GM12878 (cell line): ENCODE measurements around the gene RERE. TPM values are rescaled to one million over a fixed set of nuclear protein-coding genes. Genes with fewer than 3 reads are reported as not detected.

Experiments
- ATAC-seq: fragments of 200-7000 bp; cut with Tn5 transposase; 3 replicates; pipeline ENCODE4 v1.9.1; 2020; ENCODE audit warnings: mild to moderate bottlenecking, moderate library complexity
- BruUV-seq: library from RNA; stranded (reverse); fragments of 400-500 nt; replicated peaks from 2 replicates; lab custom pipeline; 2021; lab: Mats Ljungman, UMichigan
- CTCF ChIA-PET: fragments of 300-600 bp; sonication (Branson Sonifier 250); formaldehyde crosslinking; extraction: SDS; loops from one replicate; lab custom pipeline; 2021; ENCODE audit warnings: inconsistent platforms; lab: Yijun Ruan, JAX
- POLR2A ChIA-PET: fragments of 350-600 bp; formaldehyde crosslinking; extraction: SDS; loops from one replicate; lab custom pipeline; 2021; ENCODE audit warnings: inconsistent platforms; lab: Charles Lee
- RAD21 ChIA-PET: fragments of 300-600 bp; sonication (Branson Sonifier 250); formaldehyde crosslinking; loops from one replicate; lab custom pipeline; 2023; ENCODE audit warnings: antibody characterized with exemption; ENCODE audit not compliant: unreplicated experiment; lab: Charles Lee
- SMC1A ChIA-PET: fragments of 300-600 bp; sonication (Branson Sonifier 250); formaldehyde crosslinking; loops from one replicate; lab custom pipeline; 2023; ENCODE audit not compliant: unreplicated experiment, uncharacterized antibody; lab: Charles Lee
- DNase-seq: peaks from one replicate; pipeline ENCODE4 v3.0.0-alpha.2; 2011; ENCODE audit warnings: low read depth, low spot score
- FAIRE-seq: peaks from 3 replicates; lab custom pipeline; 2011; peaks lifted over from hg19 to GRCh38; lab: Jason Lieb, UNC
- H2AFZ ChIP-seq: 2 replicates; pipeline ENCODE4 v1.6.0; 2011; ENCODE audit warnings: low read depth, low read length, control low read depth; ENCODE audit not compliant: control insufficient read depth
- H3K27ac ChIP-seq: 2 replicates; pipeline ENCODE4 v1.5.1; 2011; ENCODE audit warnings: control low read depth; ENCODE audit not compliant: control insufficient read depth, insufficient read depth
- H3K27me3 ChIP-seq, 2 experiments: replicated peaks in 1 of 2; 2 replicates each; pipeline versions ENCODE4 v1.6.0 to v1.6.1; 2011; ENCODE audit warnings: low read length in 1 of 2; ENCODE audit not compliant: control insufficient read depth in 2 of 2, insufficient read depth in 2 of 2
- H3K36me3 ChIP-seq, 2 experiments: 2 replicates each; pipeline ENCODE4 v1.5.1; 2011; ENCODE audit warnings: low read length in 1 of 2; ENCODE audit not compliant: control insufficient read depth in 2 of 2, insufficient read depth in 2 of 2
- H3K4me1 ChIP-seq: 2 replicates; pipeline ENCODE4 v1.6.1; 2011; ENCODE audit warnings: mild to moderate bottlenecking, low read length, moderate library complexity, mixed read lengths; ENCODE audit not compliant: control insufficient read depth, insufficient read depth
- H3K4me2 ChIP-seq: 2 replicates; pipeline ENCODE4 v1.6.0; 2011; ENCODE audit warnings: control low read depth; ENCODE audit not compliant: control insufficient read depth, insufficient read depth
- H3K4me3 ChIP-seq: fragments of 200-600 bp; sonication (generic); 2 replicates; pipeline ENCODE4 v1.5.1; 2016
- H3K79me2 ChIP-seq: 2 replicates; pipeline ENCODE4 v1.6.0; 2011; ENCODE audit warnings: low read length; ENCODE audit not compliant: control insufficient read depth, insufficient read depth
- H3K9ac ChIP-seq: 2 replicates; pipeline ENCODE4 v1.8.0; 2011; ENCODE audit warnings: low read length, control low read depth, mixed read lengths; ENCODE audit not compliant: control insufficient read depth, insufficient read depth
- H3K9me3 ChIP-seq: replicated peaks from 3 replicates; pipeline ENCODE4 v1.5.1; 2011; ENCODE audit warnings: mild to moderate bottlenecking, low read length; ENCODE audit not compliant: control insufficient read depth, insufficient read depth
- H4K20me1 ChIP-seq: 2 replicates; pipeline ENCODE4 v1.6.0; 2011; ENCODE audit not compliant: control insufficient read depth, insufficient read depth
- ATF7 ChIP-seq: fragments of 450-650 bp; IDR thresholded peaks from 2 replicates; pipeline ENCODE4 v1.6.1; 2016; ENCODE audit warnings: low read depth, mild to moderate bottlenecking
- EP300 ChIP-seq, 2 experiments: fragments of 150-350 bp in 1 of 2; IDR thresholded peaks; 2 replicates each; pipeline ENCODE4 v1.6.1; 2011 to 2012; ENCODE audit warnings: low read depth in 2 of 2, low read length in 2 of 2, borderline replicate concordance in 1 of 2, improper control_type of control experiment in 1 of 2, inconsistent platforms in 1 of 2; ENCODE audit not compliant: control insufficient read depth in 1 of 2
- LARP7 ChIP-seq: fragments of 450-650 bp; IDR thresholded peaks from 2 replicates; pipeline ENCODE4 v1.6.1; 2017; ENCODE audit warnings: mild to moderate bottlenecking
- MEF2B ChIP-seq: fragments of 450-650 bp; IDR thresholded peaks from 2 replicates; pipeline ENCODE4 v1.6.1; 2018; ENCODE audit warnings: mild to moderate bottlenecking, moderate library complexity; ENCODE audit not compliant: partially characterized antibody, poor library complexity, severe bottlenecking
- NRF1 ChIP-seq: conservative IDR thresholded peaks from 2 replicates; pipeline ENCODE4 v1.6.1; 2011; ENCODE audit warnings: mild to moderate bottlenecking, low read depth, low read length, improper control_type of control experiment
- ZNF24 ChIP-seq: fragments of 450-650 bp; IDR thresholded peaks from 2 replicates; pipeline ENCODE4 v1.6.1; 2017; ENCODE audit warnings: antibody characterized with exemption, mild to moderate bottlenecking
- WGBS: methylation state at CpG from one replicate; pipeline ENCODE4 v1.1.6; 2016; ENCODE audit warnings: low lambda C conversion rate; ENCODE audit not compliant: insufficient replicate concordance, insufficient coverage; ENCODE audit errors: missing lambda C conversion rate; 5-methylcytosine and 5-hydroxymethylcytosine counted together
- in situ Hi-C: fragments of 300-500 bp; cut with MboI; formaldehyde crosslinking; loops from 9 replicates; pipeline ENCODE4 v1.14.3; 2018; ENCODE audit warnings: mixed read lengths
- intact Hi-C: fragments of 100-400 bp; cut with micrococcal nuclease; formaldehyde crosslinking; loops from one replicate; pipeline ENCODE4 v1.14.2; 2022; ENCODE audit not compliant: unreplicated experiment
- polyA plus RNA-seq, 11 experiments: library from polyadenylated mRNA; depleted of rRNA in 4 of 11; unstranded in 6 of 11; stranded (reverse) in 5 of 11; fragments of >200 nt; fragmentation: Nextera tagmentation in 4 of 11; fragmentation: Illumina TruSeq in 1 of 11; extraction: Ambion mirVana in 4 of 11; extraction: Trizol in 1 of 11; gene quantifications; 1 replicate in 1 of 11; 2 replicates in 10 of 11; pipeline versions ENCODE4 v1.2.1 to v1.2.3, GENCODE V29; 2011 to 2016; ENCODE audit warnings: inconsistent platforms in 2 of 11, missing spikeins in 2 of 11, low read depth in 1 of 11
- total RNA-seq, 4 experiments: library from RNA; depleted of rRNA in 3 of 4; stranded (reverse); fragments of >200 nt in 3 of 4; fragmentation: Illumina TruSeq in 1 of 4; extraction: Trizol in 1 of 4; gene quantifications; 2 replicates each; pipeline versions ENCODE4 v1.2.1 to v1.2.3, GENCODE V29; 2013 to 2021
- TF ChIP-seq, protein P1 (sequence below): IDR thresholded peaks from 2 replicates; pipeline ENCODE4 v1.6.1; 2012; ENCODE audit warnings: low read depth, low read length, improper control_type of control experiment

The RERE gene
- total and polyA plus RNA-seq, 10 of the 15 experiments (the other 5 are each of a cell fraction or from before 2014, with no cell fraction given), result 5.2 to 60.5 (median 20.2) TPM

DNA sequence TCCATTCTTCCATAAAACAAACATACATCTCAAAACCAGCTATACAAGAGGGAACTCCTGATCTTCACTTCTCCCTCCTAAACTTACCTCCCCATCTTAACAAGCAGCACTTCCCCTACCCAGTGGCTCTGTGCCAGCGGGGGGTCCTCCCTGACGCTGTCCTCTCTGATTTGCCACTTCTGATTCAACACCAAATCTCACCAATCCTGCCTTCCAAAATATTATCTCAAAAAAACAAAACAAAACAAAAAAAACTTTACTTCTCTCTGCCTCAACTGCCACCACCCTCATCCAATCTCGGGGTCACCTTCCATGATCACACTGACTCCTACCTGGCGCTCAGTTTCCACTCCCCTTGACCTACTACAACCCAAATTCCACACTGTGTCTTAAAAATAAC is 426.7 kb downstream of the RERE start:
- Histone ChIP-seq H2AFZ (no peak overlapping the region), H3K9ac (no peak overlapping the region), H3K27me3 (no peaks in the 10 kb centered on the region), H3K36me3 (peaks cover 3 to 13% of the 10 kb centered on the region in 2 experiments), H3K4me3 (no peak overlapping the region), H3K4me2 (no peak overlapping the region), H3K79me2 (peaks cover 8% of the 10 kb centered on the region), H3K9me3 (no peaks in the 10 kb centered on the region), H3K4me1 (peaks cover 12% of the 10 kb centered on the region), H3K27ac (no peak overlapping the region), H4K20me1 (peaks cover 3% of the 10 kb centered on the region; the same call in 1 of the 2 replicates)
- no peak for DNase-seq
- no peak for TF ChIP-seq ATF7
- no peak for TF ChIP-seq LARP7
- no peak for TF ChIP-seq NRF1
- no peak for TF ChIP-seq MEF2B
- no peak for TF ChIP-seq EP300 (IDR thresholded peaks at IDR 0.05; ENCODE audit: borderline replicate concordance in 1 of 2, control insufficient read depth in 1 of 2, low read depth in 2 of 2, low read length in 2 of 2)
- TF ChIP-seq, protein P1, sequence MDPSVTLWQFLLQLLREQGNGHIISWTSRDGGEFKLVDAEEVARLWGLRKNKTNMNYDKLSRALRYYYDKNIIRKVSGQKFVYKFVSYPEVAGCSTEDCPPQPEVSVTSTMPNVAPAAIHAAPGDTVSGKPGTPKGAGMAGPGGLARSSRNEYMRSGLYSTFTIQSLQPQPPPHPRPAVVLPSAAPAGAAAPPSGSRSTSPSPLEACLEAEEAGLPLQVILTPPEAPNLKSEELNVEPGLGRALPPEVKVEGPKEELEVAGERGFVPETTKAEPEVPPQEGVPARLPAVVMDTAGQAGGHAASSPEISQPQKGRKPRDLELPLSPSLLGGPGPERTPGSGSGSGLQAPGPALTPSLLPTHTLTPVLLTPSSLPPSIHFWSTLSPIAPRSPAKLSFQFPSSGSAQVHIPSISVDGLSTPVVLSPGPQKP, result no peak
- no peak for TF ChIP-seq ZNF24
- RAD21 ChIA-PET, result no interaction called here
- CTCF ChIA-PET, result no interaction called here
- POLR2A ChIA-PET, result no interaction called here
- WGBS, result 97% methylated on average over 4 of the region's 4 CpGs
- FAIRE-seq, result no peak
- no TSS peak for BruUV-seq
- in situ Hi-C loops (no loop called here), intact Hi-C loops (loop anchor here (10.0 kb wide), 1 partner anchor 334 kb away; no protein-coding TSS in a partner anchor)
- ATAC-seq, result no peak
- SMC1A ChIA-PET, result interaction anchor here (1.0 kb wide), 1 partner anchor 11 kb away, joined by 3 read pairs; no protein-coding TSS in a partner anchor
